NCI-H1105 treated with DMSO at 0.1 percent for 48 hours (cell line): ENCODE data around the gene ACER3.
"Not testable (repeated sequence)": the region's sequence is repeated elsewhere in the genome, so short reads cannot be mapped to it uniquely, and the experiment has no call there.

Experiments used
- DNase-seq: peaks from one replicate; lab custom pipeline; 2025; lab: John Stamatoyannopoulos, UW

ACER3 gene

DNA sequence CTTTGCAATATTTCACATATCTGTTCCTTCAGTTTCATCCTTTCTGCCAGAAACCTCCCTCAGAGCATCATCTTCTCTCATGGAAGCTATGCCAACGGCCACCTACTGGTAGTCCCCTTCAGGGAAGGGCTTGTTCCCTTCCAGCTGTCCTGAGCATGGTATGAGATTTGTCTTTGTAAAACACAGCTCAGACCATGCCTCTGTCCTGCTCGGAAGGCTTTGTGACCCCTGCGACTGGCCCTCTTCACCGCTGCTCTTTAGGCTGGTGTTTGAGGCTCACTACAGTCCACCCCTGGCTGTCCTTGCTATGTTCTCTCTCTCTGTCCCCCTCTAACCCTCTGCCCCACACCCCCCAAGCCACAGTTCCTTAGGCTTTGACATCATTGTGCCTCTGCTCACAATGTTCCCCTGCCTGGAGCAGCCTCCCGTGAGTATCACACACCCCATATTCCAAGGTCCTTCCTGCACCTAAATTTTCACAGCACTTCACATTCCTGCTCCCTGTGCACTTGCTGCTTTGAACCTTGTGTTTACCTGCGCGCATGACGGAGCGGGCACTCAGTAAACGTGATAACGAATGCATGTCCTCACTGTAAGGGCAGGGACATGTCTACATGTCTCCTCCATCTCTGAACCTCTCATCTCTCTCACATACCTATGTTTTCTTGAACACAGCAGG lies 24.0 kb upstream of the ACER3 start:
- no peak for DNase-seq

DNA sequence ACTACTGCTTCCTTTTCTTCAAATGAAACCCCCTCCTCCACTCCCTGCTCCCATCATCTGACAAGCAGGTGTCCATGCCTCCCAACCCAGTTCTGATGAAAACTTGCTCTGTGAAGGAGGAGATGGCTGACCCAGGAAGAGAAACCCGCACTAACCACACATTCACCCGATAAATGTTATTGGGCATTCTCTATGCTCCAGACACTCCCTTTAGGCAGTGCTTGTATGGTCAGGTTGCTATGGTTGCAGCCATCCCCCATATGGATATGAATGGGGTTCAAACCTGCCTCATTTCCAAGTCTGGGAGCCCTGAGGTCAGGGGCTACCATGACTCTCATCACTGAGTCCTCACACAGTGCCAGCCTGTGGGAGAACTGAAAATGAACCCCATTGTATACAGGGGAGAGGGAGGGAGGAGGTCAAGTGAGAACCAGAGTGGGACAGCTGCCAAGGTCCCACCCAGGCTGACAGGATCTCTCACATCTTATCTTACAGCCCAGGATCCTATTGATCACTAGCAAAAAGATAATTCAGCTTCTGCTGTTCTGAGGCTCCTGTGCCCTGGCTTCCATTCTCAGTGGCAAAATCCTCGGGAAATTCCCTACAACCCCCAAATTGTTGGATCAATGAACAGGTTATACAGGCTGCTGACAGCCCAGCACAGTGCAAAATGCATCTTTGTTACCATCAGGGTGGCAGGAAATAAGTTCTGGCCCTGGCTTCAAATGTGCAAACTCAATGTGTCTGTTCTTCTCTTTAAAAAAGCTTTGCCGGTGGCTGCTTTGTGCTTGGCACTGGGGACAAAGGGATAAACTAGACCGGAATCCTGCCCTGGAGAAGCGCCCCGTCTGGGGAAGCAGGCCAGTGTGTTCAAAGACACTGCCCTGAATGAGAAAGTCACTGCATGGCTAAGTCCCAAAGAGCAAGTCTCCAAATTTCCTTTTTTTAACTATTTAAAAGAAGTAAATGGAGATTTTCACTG lies 22.7 kb upstream of the ACER3 start:
- no peak for DNase-seq

- DNase-seq = no peak
These were observed 22.0 kb upstream of the ACER3 start for GRCh38 chr11:76838678-76839068.

DNA sequence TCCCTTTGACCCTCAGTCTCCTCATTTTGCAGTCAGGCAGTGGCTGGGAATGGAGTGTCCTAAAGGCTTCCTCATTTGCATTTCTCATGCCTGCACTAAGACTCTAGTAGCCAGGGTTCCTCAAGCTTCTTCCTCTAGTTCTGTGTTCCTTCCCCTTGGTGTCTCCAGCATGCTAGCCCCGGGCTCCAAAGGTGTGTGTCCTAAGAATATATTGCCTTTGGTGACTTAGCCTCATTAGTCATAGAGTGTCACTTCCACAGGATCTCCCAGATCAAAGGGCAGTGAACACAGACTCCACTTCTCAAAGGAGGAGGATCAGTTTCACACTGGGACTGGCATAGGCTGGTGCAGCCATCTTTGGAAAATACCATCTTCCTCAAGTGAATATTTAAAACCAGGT lies 21.4 kb upstream of the ACER3 start:
- DNase-seq = no peak

- no peak for DNase-seq
These were observed 18.7 kb upstream of the ACER3 start for GRCh38 chr11:76841923-76842452.

DNA sequence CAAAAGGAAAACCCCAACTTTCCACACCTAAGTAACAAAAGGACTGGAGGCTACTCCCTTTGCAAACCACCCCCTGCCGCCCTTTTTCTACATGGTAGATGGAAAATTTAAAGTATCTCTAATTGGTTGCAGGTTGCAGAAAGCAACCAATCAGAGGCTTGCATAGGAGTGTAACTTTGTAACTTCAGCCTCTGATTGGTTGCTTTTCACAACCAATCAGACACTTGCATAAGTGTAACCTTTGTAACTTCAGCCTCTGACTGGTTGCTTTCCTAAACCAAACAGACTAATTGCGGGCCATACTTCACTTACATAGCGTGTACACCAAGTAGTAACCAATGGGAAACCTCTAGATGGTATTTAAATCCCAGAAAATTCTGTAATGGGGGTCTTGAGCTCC lies 16.8 kb upstream of the ACER3 start:
- no peak for DNase-seq

- DNase-seq = no peak
These were observed 16.2 kb upstream of the ACER3 start for GRCh38 chr11:76844511-76844910.

DNA sequence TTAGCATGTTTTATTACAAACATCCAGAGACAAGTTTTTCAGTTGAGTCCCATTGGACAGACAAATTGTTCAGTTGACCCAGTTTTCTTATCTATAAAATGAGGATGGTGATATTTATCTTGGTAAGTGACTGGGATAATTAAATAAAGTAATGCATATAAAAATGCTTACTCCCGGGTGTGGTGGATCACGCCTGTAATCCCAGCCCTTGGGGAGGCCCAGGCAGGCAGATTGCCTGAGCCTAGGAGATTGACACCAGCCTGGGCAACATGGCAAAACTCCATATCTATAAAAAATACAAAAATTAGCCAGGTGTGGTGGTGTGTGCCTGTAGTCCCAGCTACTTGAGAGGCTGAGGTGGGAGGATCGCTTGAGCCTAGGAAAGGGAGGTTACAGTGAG lies 15.6 kb upstream of the ACER3 start:
- DNase-seq = no peak

DNA sequence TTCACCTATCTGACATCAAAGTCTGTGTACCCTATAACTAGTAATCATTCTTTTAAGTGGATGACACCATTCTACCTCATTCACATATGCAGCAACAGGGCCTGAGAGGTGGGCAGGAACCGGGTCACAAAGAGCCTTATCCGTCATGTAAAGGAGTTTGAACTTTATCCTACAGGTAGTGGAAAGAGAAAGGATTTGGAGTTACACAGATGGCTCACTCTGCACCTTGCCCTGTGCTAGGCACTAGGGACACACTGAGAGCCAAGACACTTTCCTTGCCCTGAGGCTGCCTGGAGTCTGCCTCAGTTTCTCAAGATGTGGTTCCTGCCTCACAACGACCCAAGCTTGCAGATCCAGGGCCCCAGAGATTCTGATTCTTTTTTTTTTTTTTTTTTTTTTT lies 14.3 kb upstream of the ACER3 start:
- no peak for DNase-seq

- no peak for DNase-seq
These were observed 11.3 kb upstream of the ACER3 start for GRCh38 chr11:76849376-76849775.

DNA sequence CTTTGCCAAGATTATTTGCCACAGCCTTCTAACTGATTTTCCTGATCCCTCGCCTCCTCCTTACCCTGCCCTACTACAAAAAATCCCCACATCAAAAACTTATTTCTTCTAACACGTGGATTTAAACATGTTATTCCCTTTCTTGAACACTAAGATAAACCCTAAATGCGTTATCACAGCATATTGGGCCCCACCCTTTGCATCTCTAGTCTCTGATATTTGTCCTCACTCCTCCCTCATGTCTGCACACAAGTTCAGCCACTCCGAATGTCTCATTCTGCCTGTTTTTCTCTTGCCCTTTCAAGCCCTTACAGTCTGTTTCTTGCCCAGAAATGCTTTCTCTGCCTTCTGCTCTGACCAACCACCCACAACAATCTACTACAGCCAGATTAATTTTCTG lies 10.6 kb upstream of the ACER3 start:
- DNase-seq = no peak

GRCh38 chr11:76850815-76851214 lies 9.9 kb upstream of the ACER3 start:
- no peak for DNase-seq

DNA sequence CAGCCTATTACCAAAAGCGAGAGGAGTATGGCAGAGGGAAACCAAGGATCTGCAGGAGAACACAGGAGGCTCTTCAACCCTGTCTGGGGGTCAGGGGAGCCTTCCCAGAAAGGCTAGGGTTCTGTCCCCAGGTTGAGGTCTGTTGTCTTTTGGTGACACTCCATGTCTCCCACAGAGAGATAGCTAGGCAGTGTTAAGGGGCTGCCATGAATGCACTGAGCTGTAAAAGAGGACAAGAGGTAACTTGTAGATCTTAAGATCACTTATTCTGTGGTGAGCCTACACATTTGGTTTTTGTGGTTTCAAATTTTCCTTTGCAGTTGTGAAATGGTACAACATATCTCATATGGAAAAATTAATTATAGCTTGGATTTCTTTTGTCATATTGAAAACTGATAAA lies 6.0 kb upstream of the ACER3 start:
- DNase-seq = no peak

DNA sequence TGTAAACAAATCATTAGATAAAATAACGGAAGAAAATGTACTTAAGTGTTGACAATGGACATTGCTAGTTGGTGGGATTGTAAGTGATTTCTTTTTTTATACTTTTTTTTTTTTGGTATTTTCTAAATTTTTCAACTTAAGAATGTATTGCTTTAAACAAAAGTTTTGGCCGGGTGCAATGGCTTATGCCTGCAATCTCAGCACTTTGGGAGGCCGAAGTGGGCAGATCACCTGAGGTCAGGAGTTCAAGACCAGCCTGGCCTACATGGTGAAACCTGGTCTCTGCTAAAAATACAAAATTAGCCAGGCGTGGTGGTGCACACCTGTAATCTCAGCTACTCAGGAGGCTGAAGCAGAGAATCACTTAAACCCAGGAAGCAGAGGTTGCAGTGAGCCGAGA lies 5.0 kb upstream of the ACER3 start:
- not testable (repeated sequence) for DNase-seq

DNA sequence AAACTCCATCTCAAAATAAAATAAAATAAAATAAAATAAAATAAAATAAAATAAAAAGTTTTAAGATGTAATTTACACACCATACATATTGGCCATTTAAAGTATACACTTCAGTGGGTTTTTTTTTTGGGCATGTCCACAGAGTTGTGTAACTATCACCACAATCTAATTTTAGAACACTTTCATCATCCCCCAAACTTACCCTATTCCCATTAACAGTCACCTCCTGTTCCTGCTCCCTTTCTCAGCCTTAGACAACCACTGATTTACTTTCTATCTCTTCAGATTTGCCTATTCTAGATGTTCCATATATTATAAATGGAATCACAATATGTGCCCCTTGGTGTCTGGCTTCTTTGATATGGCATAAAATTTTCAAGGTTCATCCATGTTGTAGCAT lies 4.6 kb upstream of the ACER3 start:
- DNase-seq = no peak

DNA sequence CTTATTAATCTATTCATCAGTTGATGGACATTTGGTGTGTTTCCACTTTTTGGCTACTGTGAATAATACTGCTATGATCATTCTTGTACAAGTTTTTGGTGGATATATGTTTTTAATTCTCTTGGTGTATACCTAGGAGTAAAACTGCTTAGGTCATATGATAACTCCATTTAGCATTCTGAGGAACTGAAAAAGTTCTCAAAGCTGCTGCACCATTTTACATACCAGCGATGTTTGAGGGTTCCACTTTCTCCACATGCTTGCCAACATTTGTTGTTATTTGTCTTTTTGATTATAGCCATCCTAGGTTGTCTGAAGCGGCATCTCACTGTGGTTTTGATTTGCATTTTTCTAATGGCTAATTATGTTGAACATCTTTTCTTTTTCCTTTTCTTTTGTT lies 4.1 kb upstream of the ACER3 start:
- DNase-seq = no peak

DNA sequence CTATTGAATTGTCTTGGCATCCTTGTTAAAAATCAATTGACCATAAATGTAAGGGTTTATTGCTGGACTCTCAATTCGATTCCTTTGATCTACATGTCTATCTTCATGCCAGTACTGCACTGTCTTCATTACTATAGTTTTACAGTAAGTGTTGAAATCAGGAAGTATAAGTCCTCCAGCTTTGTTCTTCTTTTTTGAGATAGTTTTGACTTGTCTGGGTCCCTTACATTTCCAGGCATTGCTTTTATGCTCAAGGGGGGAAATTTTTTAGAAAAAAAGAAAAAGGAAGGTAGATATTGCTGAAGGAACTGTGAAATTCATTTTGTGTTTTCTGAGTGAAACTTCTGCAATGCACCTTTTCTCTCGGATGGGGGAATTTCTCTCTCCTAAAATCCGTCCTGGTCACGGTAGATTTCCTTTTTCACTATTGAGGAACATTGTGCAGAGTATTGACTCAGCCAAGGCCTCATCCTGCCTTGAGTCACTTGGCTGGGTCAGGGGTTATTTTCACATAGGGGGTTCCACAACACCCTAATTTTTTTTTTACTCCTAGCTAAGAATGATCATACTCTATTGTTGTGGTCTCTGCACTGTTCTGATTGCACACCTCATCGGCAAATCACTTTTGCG lies 2.8 kb upstream of the ACER3 start:
- no peak for DNase-seq

DNA sequence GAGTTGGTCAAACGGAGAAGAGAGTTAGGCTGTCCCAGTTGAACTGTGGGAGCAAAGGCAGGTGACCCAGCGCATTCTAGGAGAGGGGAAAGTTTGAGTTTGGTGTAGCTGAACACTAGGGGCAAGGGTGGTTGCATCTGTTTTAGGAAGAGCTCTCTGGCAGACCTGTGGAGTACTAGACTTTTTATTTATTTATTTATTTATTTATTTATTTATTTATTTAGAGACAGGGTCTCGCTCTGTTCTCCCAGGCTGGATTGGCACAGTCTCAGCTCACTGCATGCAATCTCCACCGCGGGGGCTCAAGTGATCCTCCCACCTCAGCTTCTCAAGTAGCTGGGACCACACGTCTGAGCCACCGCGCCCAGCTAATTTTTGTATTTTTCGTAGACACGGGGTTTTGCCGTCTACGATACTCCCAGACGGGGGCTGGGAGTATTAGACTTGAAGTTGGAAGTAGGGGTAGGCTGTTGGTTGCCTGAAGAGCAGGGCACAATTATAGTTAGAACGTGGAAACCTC lies 950 bp upstream of the ACER3 start:
- no peak for DNase-seq

- no peak for DNase-seq
These were observed 804 bp downstream of the ACER3 start for GRCh38 chr11:76861490-76861953.

DNA sequence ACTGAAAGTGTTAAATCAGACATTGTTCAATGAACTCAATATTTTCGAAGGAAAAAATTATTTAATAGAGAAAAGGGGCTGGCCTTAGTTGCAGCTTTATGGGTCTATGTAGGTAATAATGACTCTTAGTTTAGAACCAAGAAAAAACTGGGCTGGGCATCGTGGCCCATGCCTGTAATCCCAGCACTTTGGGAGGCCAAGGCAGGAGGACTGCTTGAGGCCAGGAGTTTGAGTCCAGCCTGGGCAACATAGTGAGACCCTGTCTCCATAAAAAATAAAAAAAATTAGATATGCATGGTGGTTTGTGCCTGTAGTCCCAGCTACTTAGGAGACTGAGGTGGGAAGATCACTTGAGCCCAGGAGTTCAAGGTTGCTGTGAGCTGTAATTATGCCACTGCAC lies 2.1 kb downstream of the ACER3 start:
- DNase-seq = not testable (repeated sequence)

GRCh38 chr11:76863196-76863777 lies 2.6 kb downstream of the ACER3 start:
- no peak for DNase-seq
